K562 (cell line): ENCODE data around the gene PTP4A2. TPM values are rescaled to one million over a fixed set of nuclear protein-coding genes. Genes with fewer than 3 reads are reported as not detected.

Experiments
- ARID1B ChIP-seq: fragments of 450-650 bp; IDR thresholded peaks from 2 replicates; pipeline ENCODE4 v1.6.1; 2016; ENCODE audit warnings: antibody characterized with exemption, mild to moderate bottlenecking, inconsistent platforms
- CBFA2T2 ChIP-seq: fragments of 450-650 bp; conservative IDR thresholded peaks from 2 replicates; pipeline ENCODE4 v1.6.1; 2017; ENCODE audit warnings: mild to moderate bottlenecking
- CBFA2T3 ChIP-seq: fragments of 450-650 bp; IDR thresholded peaks from 2 replicates; pipeline ENCODE4 v1.6.1; 2017
- CC2D1A ChIP-seq: fragments of 450-650 bp; IDR thresholded peaks from 2 replicates; pipeline ENCODE4 v1.6.1; 2017; ENCODE audit warnings: mild to moderate bottlenecking
- FOXM1 ChIP-seq, 2 experiments: fragments of 450-650 bp in 1 of 2; sonication (generic) in 1 of 2; formaldehyde crosslinking in 1 of 2; IDR thresholded peaks; 2 replicates each; pipeline versions ENCODE4 v1.6.1 to v1.9.0; 2017 to 2022; ENCODE audit warnings: low read depth in 2 of 2, mild to moderate bottlenecking in 2 of 2, missing genetic modification reagents in 1 of 2, moderate library complexity in 1 of 2
- FUS ChIP-seq: fragments of 200-400 bp; formaldehyde crosslinking; optimal IDR thresholded peaks from 2 replicates; pipeline ENCODE3; 2017; ENCODE audit warnings: low read depth, low read length
- GATA2 ChIP-seq: sonication (generic); formaldehyde crosslinking; IDR thresholded peaks from 2 replicates; pipeline ENCODE4 v1.4.0; 2020; ENCODE audit warnings: mild to moderate bottlenecking, missing genetic modification reagents
- HDAC2 ChIP-seq: fragments of 450-650 bp; IDR thresholded peaks from 2 replicates; pipeline ENCODE4 v1.6.1; 2016; ENCODE audit warnings: mild to moderate bottlenecking
- HNRNPH1 ChIP-seq: fragments of 200-400 bp; formaldehyde crosslinking; optimal IDR thresholded peaks from 2 replicates; pipeline ENCODE3; 2017; ENCODE audit warnings: low read depth, mild to moderate bottlenecking, low read length, moderate library complexity
- ID3 ChIP-seq, 2 experiments: fragments of 250-450 bp in 1 of 2; fragments of 450-650 bp in 1 of 2; sonication (Bioruptor Pico) in 1 of 2; IDR thresholded peaks; 2 replicates each; pipeline versions ENCODE4 v1.6.1 to v1.8.0; 2016 to 2021; ENCODE audit warnings: mild to moderate bottlenecking in 2 of 2, moderate library complexity in 2 of 2, missing compliant biosample characterization in 1 of 2, missing genetic modification characterization in 1 of 2
- KDM1A ChIP-seq, 2 experiments: fragments of 450-650 bp; IDR thresholded peaks; 2 replicates each; pipeline ENCODE4 v1.6.1; 2016; ENCODE audit warnings: mild to moderate bottlenecking in 2 of 2
- RAD21 ChIP-seq, 2 experiments: fragments of 250-450 bp in 1 of 2; fragments of 450-650 bp in 1 of 2; sonication (Bioruptor Pico) in 1 of 2; formaldehyde crosslinking in 1 of 2; IDR thresholded peaks in 1 of 2; conservative IDR thresholded peaks in 1 of 2; 2 replicates each; pipeline versions ENCODE4 v1.4.0 to v1.8.0; 2020 to 2022; ENCODE audit warnings: mild to moderate bottlenecking in 2 of 2, moderate library complexity in 1 of 2
- RBM25 ChIP-seq: fragments of 200-400 bp; formaldehyde crosslinking; IDR thresholded peaks from 2 replicates; pipeline ENCODE4 v1.6.1; 2018; ENCODE audit warnings: low read length, low read depth, moderate library complexity; ENCODE audit not compliant: severe bottlenecking
- RCOR1 ChIP-seq, 2 experiments: IDR thresholded peaks; 2 replicates each; pipeline ENCODE4 v1.6.1; 2012; ENCODE audit warnings: low read depth in 2 of 2, low read length in 2 of 2, borderline replicate concordance in 1 of 2, improper control_type of control experiment in 1 of 2
- TAL1 ChIP-seq: fragments of 450-650 bp; IDR thresholded peaks from 2 replicates; pipeline ENCODE4 v1.6.1; 2016; ENCODE audit warnings: mild to moderate bottlenecking
- TCF3 ChIP-seq: sonication (generic); formaldehyde crosslinking; IDR thresholded peaks from 2 replicates; pipeline ENCODE4 v1.4.0; 2020; ENCODE audit warnings: mild to moderate bottlenecking, missing genetic modification reagents
- TCF7 ChIP-seq: sonication (generic); IDR thresholded peaks from 2 replicates; pipeline ENCODE4 v1.6.1; 2016; ENCODE audit warnings: antibody characterized with exemption, borderline replicate concordance
- TEAD4 ChIP-seq, 2 experiments: sonication (generic) in 1 of 2; formaldehyde crosslinking in 1 of 2; IDR thresholded peaks; 2 replicates each; pipeline versions ENCODE4 v1.6.1 to v1.8.0; 2012 to 2022; ENCODE audit warnings: borderline replicate concordance in 1 of 2, inconsistent platforms in 1 of 2, low read length in 1 of 2, mild to moderate bottlenecking in 1 of 2, missing genetic modification reagents in 1 of 2
- ZKSCAN1 ChIP-seq: fragments of 150-350 bp; IDR thresholded peaks from 2 replicates; pipeline ENCODE4 v1.6.1; 2016; ENCODE audit warnings: low read depth, low read length
- ZNF551 ChIP-seq: fragments of 250-450 bp; sonication (Bioruptor Pico); IDR thresholded peaks from 2 replicates; pipeline ENCODE4 v1.5.0; 2021; ENCODE audit warnings: mild to moderate bottlenecking, moderate library complexity
- ZNF77 ChIP-seq: fragments of 250-450 bp; sonication (Bioruptor Pico); IDR thresholded peaks from 2 replicates; pipeline ENCODE4 v1.5.0; 2020
- polyA plus RNA-seq, 8 experiments: library from polyadenylated mRNA; depleted of rRNA in 4 of 8; stranded (reverse) in 5 of 8; unstranded in 3 of 8; fragments of >200 nt; fragmentation: Nextera tagmentation in 2 of 8; fragmentation: Illumina TruSeq in 1 of 8; extraction: Ambion mirVana in 2 of 8; extraction: Trizol in 1 of 8; gene quantifications; 2 replicates each; pipeline versions ENCODE4 v1.2.1 to v1.2.3, GENCODE V29; 2011 to 2014; ENCODE audit warnings: inconsistent platforms in 1 of 8, missing spikeins in 1 of 8
- total RNA-seq, 7 experiments: library from RNA; depleted of rRNA in 6 of 7; stranded (reverse); fragments of >200 nt in 6 of 7; fragmentation: Illumina TruSeq in 2 of 7; extraction: Trizol in 2 of 7; gene quantifications; 2 replicates each; pipeline versions ENCODE4 v1.2.1 to v1.2.3, GENCODE V29; 2011 to 2021; ENCODE audit warnings: low replicate concordance in 1 of 7
- TF ChIP-seq, protein P1 (sequence below), 3 experiments: IDR thresholded peaks in 2 of 3; conservative IDR thresholded peaks in 1 of 3; 2 replicates each; pipeline ENCODE4 v1.5.1; 2011 to 2012; ENCODE audit warnings: low read length in 3 of 3, mild to moderate bottlenecking in 3 of 3, control low read depth in 2 of 3, improper control_type of control experiment in 1 of 3, inconsistent platforms in 1 of 3, low read depth in 1 of 3, mixed read lengths in 1 of 3, moderate library complexity in 1 of 3; ENCODE audit not compliant: insufficient read depth in 2 of 3

PTP4A2 gene
- total and polyA plus RNA-seq, 9 of the 15 experiments (the other 6 are each of a cell fraction or from before 2014, with no cell fraction given), result 197 to 870 (median 480) TPM

DNA sequence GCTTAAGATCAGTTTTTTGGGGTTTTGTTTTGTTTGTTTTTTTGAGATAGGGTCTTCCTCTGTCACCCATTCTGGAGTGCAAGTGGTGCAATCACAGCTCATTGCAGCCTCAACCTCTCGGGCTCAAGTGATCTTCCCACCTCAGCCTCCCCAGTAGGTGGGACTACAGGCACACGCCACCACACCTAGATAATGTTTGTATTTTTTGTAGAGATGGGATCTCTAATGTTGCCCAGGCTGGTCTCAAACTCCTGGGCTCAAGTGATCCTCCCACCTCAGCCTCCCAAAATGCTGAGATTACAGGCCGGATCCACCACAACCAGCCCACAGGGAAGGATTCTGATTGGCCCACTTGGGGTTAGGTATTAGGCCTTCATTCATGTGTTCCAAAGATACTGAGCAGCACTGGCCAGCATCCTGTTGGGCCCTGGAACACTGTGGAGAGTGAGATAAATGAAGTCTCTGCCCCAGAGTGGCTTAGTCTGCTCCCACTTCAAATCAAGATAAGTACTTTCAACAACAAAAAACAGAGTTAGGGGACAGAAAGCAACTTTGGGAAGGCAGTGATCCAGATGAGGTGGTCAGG lies 54.7 kb downstream of the PTP4A2 start (continued):
- TF ChIP-seq ARID1B, result peak; percentile 57; the same call in 1 of the 2 replicates
- no peak for TF ChIP-seq ZNF551 (CRISPR knock-in tag)
- peak; percentile 59 for TF ChIP-seq GATA2 (CRISPR knock-in tag)
- peak; percentile 30 for TF ChIP-seq RBM25
- peak; percentile 17 to 28; a peak in 2 of 4 replicates for TF ChIP-seq RAD21 (CRISPR knock-in tag; conservative IDR thresholded peaks at IDR 0.05 in 1 of 2, IDR thresholded peaks at IDR 0.05 in 1 of 2)
- peak; percentile 55; the same call in 1 of the 2 replicates for TF ChIP-seq HDAC2
- TF ChIP-seq, protein P1, sequence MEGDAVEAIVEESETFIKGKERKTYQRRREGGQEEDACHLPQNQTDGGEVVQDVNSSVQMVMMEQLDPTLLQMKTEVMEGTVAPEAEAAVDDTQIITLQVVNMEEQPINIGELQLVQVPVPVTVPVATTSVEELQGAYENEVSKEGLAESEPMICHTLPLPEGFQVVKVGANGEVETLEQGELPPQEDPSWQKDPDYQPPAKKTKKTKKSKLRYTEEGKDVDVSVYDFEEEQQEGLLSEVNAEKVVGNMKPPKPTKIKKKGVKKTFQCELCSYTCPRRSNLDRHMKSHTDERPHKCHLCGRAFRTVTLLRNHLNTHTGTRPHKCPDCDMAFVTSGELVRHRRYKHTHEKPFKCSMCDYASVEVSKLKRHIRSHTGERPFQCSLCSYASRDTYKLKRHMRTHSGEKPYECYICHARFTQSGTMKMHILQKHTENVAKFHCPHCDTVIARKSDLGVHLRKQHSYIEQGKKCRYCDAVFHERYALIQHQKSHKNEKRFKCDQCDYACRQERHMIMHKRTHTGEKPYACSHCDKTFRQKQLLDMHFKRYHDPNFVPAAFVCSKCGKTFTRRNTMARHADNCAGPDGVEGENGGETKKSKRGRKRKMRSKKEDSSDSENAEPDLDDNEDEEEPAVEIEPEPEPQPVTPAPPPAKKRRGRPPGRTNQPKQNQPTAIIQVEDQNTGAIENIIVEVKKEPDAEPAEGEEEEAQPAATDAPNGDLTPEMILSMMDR (IDR thresholded peaks at IDR 0.05 in 2 of 3, conservative IDR thresholded peaks at IDR 0.05 in 1 of 3; ENCODE audit: insufficient read depth in 2 of 3, low read depth in 1 of 3, low read length in 3 of 3), result peak in 1 of 3 experiments; percentile 15; a peak in 1 of 6 replicates
- TF ChIP-seq CC2D1A, result 0 out of 2 replicates have a peak, but pooled peaks have one; percentile 15
- peak in 1 of 2 experiments; percentile 30; a peak in 1 of 4 replicates for TF ChIP-seq RCOR1 (IDR thresholded peaks at IDR 0.05; ENCODE audit: borderline replicate concordance in 1 of 2, low read depth in 2 of 2, low read length in 2 of 2)
- peak; percentile 73 for TF ChIP-seq CBFA2T3
- peak; percentile 55 for TF ChIP-seq CBFA2T2
- TF ChIP-seq ZKSCAN1, result no peak
- TF ChIP-seq ZNF77 (CRISPR knock-in tag), result no peak
- TF ChIP-seq TEAD4 (IDR thresholded peaks at IDR 0.05; ENCODE audit: low read length), result peak; percentile 25; the same call in 1 of the 2 replicates
- TF ChIP-seq TEAD4 (CRISPR knock-in tag; IDR thresholded peaks at IDR 0.05; ENCODE audit: borderline replicate concordance), result no peak
- no peak for TF ChIP-seq TCF7
- peak; percentile 51; the same call in 1 of the 2 replicates for TF ChIP-seq TAL1
- TF ChIP-seq FOXM1 (IDR thresholded peaks at IDR 0.05; ENCODE audit: low read depth), result 0 out of 2 replicates have a peak, but pooled peaks have one; percentile 21
- TF ChIP-seq FOXM1 (CRISPR knock-in tag; IDR thresholded peaks at IDR 0.05; ENCODE audit: low read depth), result no peak
- TF ChIP-seq ID3 (CRISPR knock-in tag; IDR thresholded peaks at IDR 0.05), result no peak
- 0 out of 2 replicates have a peak, but pooled peaks have one; percentile 34 for TF ChIP-seq ID3 (tag; IDR thresholded peaks at IDR 0.05)
- no peak for TF ChIP-seq FUS
- peak; percentile 80 for TF ChIP-seq KDM1A (IDR thresholded peaks at IDR 0.05)
- TF ChIP-seq TCF3 (CRISPR knock-in tag), result peak; percentile 59
- no peak for TF ChIP-seq HNRNPH1
